HEK293 (cell line): Measurements from ENCODE around the gene PROB1.
"Not testable (repeated sequence)": the region's sequence is repeated elsewhere in the genome, so short reads cannot be mapped to it uniquely, and the experiment has no call there.

ENCODE experiments used
- CTCF ChIA-PET: fragments of 350-600 bp; formaldehyde crosslinking; extraction: SDS; loops from one replicate; lab custom pipeline; 2021; ENCODE audit warnings: antibody characterized with exemption; lab: Yijun Ruan, JAX
- POLR2A ChIA-PET: fragments of 300-600 bp; formaldehyde crosslinking; extraction: SDS; loops from one replicate; lab custom pipeline; 2020; ENCODE audit warnings: antibody characterized with exemption, inconsistent platforms; lab: Yijun Ruan, JAX
- H3K27ac ChIP-seq: fragments of 200-500 bp; sonication (Bioruptor generic); 2 replicates; pipeline ENCODE4 v1.5.1; 2014; ENCODE audit warnings: low read depth, low read length, control low read depth, inconsistent platforms; ENCODE audit errors: extremely low read depth
- H3K36me3 ChIP-seq, 2 experiments: fragments of 200-500 bp in 1 of 2; sonication (Bioruptor generic) in 1 of 2; 1 replicate in 1 of 2; 2 replicates in 1 of 2; pipeline ENCODE4 v1.5.1; 2014 to 2017; ENCODE audit warnings: inconsistent platforms in 2 of 2, low read length in 2 of 2; ENCODE audit not compliant: control insufficient read depth in 2 of 2, insufficient read depth in 1 of 2
- H3K4me1 ChIP-seq: fragments of 200-500 bp; sonication (Bioruptor generic); 2 replicates; pipeline ENCODE4 v1.5.1; 2014; ENCODE audit warnings: mild to moderate bottlenecking, low read length, inconsistent platforms; ENCODE audit not compliant: control insufficient read depth, insufficient read depth
- H3K4me3 ChIP-seq: 2 replicates; pipeline ENCODE4 v1.5.1; 2011; ENCODE audit warnings: low read depth, mild to moderate bottlenecking, control low read depth, low read length, moderate library complexity
- H3K9me3 ChIP-seq: fragments of 200-500 bp; sonication (Bioruptor generic); 2 replicates; pipeline ENCODE4 v1.5.1; 2014; ENCODE audit warnings: low read depth, low read length, inconsistent platforms; ENCODE audit not compliant: control insufficient read depth, insufficient read depth
- RBAK ChIP-seq: fragments of 450-650 bp; formaldehyde crosslinking; IDR thresholded peaks from 2 replicates; pipeline ENCODE4 v1.5.1; 2016; ENCODE audit warnings: missing biosample characterization, missing genetic modification characterization
- ZNF335 ChIP-seq: fragments of 450-650 bp; formaldehyde crosslinking; conservative IDR thresholded peaks from 2 replicates; pipeline ENCODE4 v1.5.1; 2016; ENCODE audit warnings: missing biosample characterization, missing genetic modification characterization
- ZNF423 ChIP-seq: fragments of 450-650 bp; formaldehyde crosslinking; IDR thresholded peaks from 2 replicates; pipeline ENCODE4 v1.5.1; 2016; ENCODE audit warnings: missing biosample characterization, missing genetic modification characterization
- ZNF701 ChIP-seq: fragments of 450-650 bp; formaldehyde crosslinking; IDR thresholded peaks from 2 replicates; pipeline ENCODE4 v1.5.1; 2016; ENCODE audit warnings: missing biosample characterization, missing genetic modification characterization
- ZNF791 ChIP-seq: fragments of 450-650 bp; formaldehyde crosslinking; IDR thresholded peaks from 2 replicates; pipeline ENCODE4 v1.5.1; 2016; ENCODE audit warnings: missing biosample characterization, missing genetic modification characterization
- ZSCAN16 ChIP-seq: fragments of 450-650 bp; formaldehyde crosslinking; IDR thresholded peaks from 2 replicates; pipeline ENCODE4 v1.5.1; 2016; ENCODE audit warnings: missing biosample characterization, missing genetic modification characterization
- TF ChIP-seq, protein P1 (sequence below): fragments of 450-650 bp; formaldehyde crosslinking; IDR thresholded peaks from 2 replicates; pipeline ENCODE4 v1.5.1; 2016; ENCODE audit warnings: missing biosample characterization, missing genetic modification characterization, low read depth
- TF ChIP-seq, protein P2 (sequence below): fragments of 450-650 bp; formaldehyde crosslinking; IDR thresholded peaks from 2 replicates; pipeline ENCODE4 v1.5.1; 2016; ENCODE audit warnings: missing biosample characterization, missing genetic modification characterization
- TF ChIP-seq, protein P3 (sequence below): fragments of 450-650 bp; formaldehyde crosslinking; IDR thresholded peaks from 2 replicates; pipeline ENCODE4 v1.5.1; 2017; ENCODE audit warnings: missing biosample characterization, missing genetic modification characterization
- TF ChIP-seq, protein P4 (sequence below): fragments of 450-650 bp; formaldehyde crosslinking; IDR thresholded peaks from 2 replicates; pipeline ENCODE4 v1.5.1; 2016; ENCODE audit warnings: missing biosample characterization, missing genetic modification characterization
- TF ChIP-seq, protein P5 (sequence below): sonication (generic); formaldehyde crosslinking; IDR thresholded peaks from 2 replicates; pipeline ENCODE4 v1.8.1; 2022; ENCODE audit warnings: mild to moderate bottlenecking, moderate library complexity, missing genetic modification reagents

The PROB1 gene

DNA sequence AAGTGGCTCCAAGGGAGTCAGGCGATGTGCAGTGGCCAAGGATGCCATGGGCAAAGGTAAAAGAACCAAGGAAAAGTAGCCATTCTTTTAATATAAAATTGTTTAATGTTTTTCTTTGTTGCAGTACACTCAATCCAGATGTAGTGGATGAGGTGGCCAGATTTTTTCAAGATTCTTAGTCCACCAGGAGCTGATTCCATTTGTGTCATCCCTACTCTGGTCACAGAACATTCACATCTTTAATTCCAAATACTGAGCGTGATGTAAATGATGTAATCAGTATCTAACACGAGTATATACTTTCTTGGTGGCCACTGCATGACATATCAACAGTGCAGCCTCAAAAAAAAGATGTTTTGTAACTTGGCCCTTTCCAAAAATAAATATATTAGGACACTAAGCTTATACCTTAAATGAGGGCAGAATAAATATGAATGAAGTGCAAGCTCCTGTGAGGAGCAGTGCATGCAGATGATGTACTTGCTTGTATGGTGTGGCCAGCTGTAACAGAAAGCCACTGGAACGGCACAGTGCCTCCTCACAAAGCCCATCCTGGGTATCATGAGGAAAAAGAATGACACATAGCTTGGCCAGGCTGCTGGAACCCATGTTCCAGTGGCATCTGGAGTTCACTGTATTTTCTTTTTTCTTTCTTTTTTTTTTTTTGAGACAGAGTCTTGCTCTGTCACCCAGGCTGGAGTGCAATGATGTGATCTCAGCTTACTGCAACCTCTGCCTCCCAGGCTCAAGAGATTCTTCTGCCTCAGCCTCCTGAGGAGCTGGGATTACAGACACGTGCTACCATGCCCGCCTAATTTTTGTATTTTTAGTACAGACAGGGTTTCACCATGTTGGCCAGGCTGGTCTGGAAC is 15.5 kb upstream of the PROB1 start:
- H3K4me1 ChIP-seq, result no peaks in the 10 kb centered on the region
- H3K27ac ChIP-seq, result no peak overlapping the region
- TF ChIP-seq, protein P1, sequence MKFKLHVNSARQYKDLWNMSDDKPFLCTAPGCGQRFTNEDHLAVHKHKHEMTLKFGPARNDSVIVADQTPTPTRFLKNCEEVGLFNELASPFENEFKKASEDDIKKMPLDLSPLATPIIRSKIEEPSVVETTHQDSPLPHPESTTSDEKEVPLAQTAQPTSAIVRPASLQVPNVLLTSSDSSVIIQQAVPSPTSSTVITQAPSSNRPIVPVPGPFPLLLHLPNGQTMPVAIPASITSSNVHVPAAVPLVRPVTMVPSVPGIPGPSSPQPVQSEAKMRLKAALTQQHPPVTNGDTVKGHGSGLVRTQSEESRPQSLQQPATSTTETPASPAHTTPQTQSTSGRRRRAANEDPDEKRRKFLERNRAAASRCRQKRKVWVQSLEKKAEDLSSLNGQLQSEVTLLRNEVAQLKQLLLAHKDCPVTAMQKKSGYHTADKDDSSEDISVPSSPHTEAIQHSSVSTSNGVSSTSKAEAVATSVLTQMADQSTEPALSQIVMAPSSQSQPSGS (tag by site-specific recombination), result 0 out of 2 replicates have a peak, but pooled peaks have one; percentile 38
- no peak for TF ChIP-seq RBAK (tag by site-specific recombination)
- CTCF ChIA-PET, result interaction anchor here (1.0 to 3.1 kb wide), 4 partner anchors 10 to 103 kb away, joined by 3 to 19 read pairs (median 10); no protein-coding TSS in a partner anchor
- H3K36me3 ChIP-seq, result peaks cover 0 to 31% of the 10 kb centered on the region in 2 experiments
- no peaks in the 10 kb centered on the region for H3K9me3 ChIP-seq
- no peak overlapping the region for H3K4me3 ChIP-seq
- POLR2A ChIA-PET, result interaction anchor here (0.5 kb wide), 1 partner anchor 1330 kb away, joined by 3 read pairs; no protein-coding TSS in a partner anchor

DNA sequence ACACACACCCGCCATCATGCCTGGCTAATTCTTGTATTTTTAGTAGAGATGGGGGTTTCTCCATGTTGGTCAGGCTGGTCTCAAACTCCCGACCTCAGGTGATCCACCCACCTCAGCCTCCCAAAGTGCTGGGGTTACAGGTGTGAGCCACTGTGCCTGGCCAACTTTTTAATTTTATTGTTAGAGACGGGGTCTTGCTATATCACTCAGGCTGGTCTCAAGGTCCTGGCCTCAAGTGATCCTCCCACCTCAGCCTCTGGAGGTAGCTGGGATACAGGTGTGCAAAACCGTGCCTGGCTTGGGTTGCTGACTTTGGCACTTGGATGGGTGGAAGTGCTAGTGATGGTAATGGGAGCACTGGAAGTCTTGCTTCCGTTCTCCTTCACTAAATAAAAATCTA is 14.2 kb upstream of the PROB1 start:
- H3K4me1 ChIP-seq, POLR2A ChIA-PET, H3K4me3 ChIP-seq, H3K9me3 ChIP-seq, H3K27ac ChIP-seq: not testable (repeated sequence)
- CTCF ChIA-PET, result interaction anchor here (1.4 to 1.5 kb wide), 2 partner anchors 13 to 21 kb away, joined by 4 to 6 read pairs; no protein-coding TSS in a partner anchor
- peaks cover 0 to 21% of the 10 kb centered on the region in 2 experiments for H3K36me3 ChIP-seq

DNA sequence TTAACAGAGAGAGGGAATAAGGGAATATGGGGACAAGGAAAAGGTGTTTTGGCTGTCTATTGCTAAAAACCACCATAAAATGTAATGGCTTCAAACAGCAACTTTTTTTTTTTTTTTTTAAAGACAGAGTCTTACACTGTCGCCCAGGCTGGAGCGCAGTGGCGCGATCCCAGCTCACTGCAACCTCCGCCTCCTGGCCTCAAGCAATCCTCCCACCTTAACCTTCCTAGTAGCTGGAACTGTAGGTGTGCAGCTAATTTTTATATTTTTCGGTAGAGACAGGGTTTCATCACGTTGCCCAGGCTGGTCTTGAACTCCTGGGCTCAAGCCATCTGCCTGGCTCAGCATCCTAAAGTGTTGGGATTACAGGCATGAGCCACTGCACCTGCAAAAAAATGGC is 13.3 kb upstream of the PROB1 start:
- POLR2A ChIA-PET, result no interaction called here
- TF ChIP-seq, protein P2, sequence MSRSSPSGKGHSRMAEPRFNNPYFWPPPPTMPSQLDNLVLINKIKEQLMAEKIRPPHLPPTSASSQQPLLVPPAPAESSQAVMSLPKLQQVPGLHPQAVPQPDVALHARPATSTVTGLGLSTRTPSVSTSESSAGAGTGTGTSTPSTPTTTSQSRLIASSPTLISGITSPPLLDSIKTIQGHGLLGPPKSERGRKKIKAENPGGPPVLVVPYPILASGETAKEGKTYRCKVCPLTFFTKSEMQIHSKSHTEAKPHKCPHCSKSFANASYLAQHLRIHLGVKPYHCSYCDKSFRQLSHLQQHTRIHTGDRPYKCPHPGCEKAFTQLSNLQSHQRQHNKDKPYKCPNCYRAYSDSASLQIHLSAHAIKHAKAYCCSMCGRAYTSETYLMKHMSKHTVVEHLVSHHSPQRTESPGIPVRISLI, result 0 out of 2 replicates have a peak, but pooled peaks have one; percentile 28
- no peak for TF ChIP-seq ZNF791 (tag by site-specific recombination)
- Histone ChIP-seq H3K4me3 (no peak overlapping the region), H3K4me1 (peaks cover 5% of the 10 kb centered on the region; the same call in 1 of the 2 replicates), H3K36me3 (peaks cover 0 to 13% of the 10 kb centered on the region in 2 experiments; a peak in 2 of 3 replicates), H3K9me3 (no peaks in the 10 kb centered on the region), H3K27ac (no peak overlapping the region)
- CTCF ChIA-PET, result interaction anchor here (0.5 to 1.7 kb wide), 6 partner anchors 13 to 626 kb away, joined by 3 to 7 read pairs (median 4); no protein-coding TSS in a partner anchor

DNA sequence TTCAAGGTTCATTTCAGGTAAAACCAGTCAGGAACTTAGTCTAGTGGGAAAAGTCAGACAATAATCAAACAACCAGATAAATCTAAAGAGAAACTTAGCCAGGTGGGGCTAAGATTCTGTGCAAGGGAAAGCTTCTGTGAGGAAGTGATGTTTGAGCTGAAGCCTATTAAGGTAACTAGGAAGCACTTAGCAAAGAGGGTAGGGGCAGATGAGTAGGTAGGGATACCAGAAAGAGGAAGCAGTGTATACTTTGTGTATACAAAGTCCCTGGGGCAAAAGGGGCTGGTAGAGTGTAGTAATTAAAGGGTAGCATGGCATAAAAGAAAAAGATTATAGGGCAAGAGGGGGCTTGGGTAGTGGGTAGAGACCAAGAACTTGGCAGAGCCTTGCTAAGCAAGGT is 12.6 kb upstream of the PROB1 start:
- H3K36me3 ChIP-seq, result peaks cover 0 to 6% of the 10 kb centered on the region in 2 experiments; a peak in 2 of 3 replicates
- POLR2A ChIA-PET, result no interaction called here
- peaks cover 5% of the 10 kb centered on the region; the same call in 1 of the 2 replicates for H3K4me1 ChIP-seq
- H3K4me3 ChIP-seq, result no peak overlapping the region
- H3K9me3 ChIP-seq, result no peaks in the 10 kb centered on the region
- H3K27ac ChIP-seq, result no peak overlapping the region
- TF ChIP-seq ZNF335 (tag by site-specific recombination) (no peak), ZNF701 (no peak), ZNF423 (tag by site-specific recombination) (no peak), ZNF791 (tag by site-specific recombination) (0 out of 2 replicates have a peak, but pooled peaks have one; percentile 5)
- CTCF ChIA-PET, result interaction anchor here (0.9 to 1.7 kb wide), 3 partner anchors 13 to 106 kb away, joined by 3 to 7 read pairs (median 6); no protein-coding TSS in a partner anchor

DNA sequence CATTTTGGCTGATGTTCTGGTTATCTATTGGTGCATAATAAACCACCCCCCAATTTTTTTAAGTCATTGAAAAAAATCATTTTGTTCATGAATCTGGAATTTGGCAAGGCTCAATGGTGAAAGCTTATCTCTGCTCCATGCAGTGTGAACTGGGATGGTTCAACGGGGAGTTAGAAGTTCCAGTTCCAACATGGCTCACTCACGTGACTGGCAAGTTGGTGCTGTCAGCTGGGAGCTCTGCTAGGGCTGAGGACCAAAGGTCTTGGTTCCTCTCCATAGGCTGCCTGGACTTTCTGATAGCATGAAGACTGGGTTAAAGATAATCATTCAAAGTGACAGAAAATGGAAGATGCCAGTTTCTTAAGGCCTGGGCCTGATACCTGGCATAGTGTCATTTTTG is 12.1 kb upstream of the PROB1 start:
- H3K9me3 ChIP-seq, result no peaks in the 10 kb centered on the region
- H3K36me3 ChIP-seq, result peaks cover 0 to 5% of the 10 kb centered on the region in 2 experiments; a peak in 2 of 3 replicates
- H3K4me1 ChIP-seq, result peaks cover 5% of the 10 kb centered on the region; the same call in 1 of the 2 replicates
- H3K4me3 ChIP-seq, result no peak overlapping the region
- ChIA-PET CTCF (interaction anchor here (0.6 to 2.2 kb wide), 8 partner anchors 12 to 1462 kb away, joined by 3 to 12 read pairs (median 4); no protein-coding TSS in a partner anchor), POLR2A (no interaction called here)
- H3K27ac ChIP-seq, result no peak overlapping the region
- TF ChIP-seq, protein P3, sequence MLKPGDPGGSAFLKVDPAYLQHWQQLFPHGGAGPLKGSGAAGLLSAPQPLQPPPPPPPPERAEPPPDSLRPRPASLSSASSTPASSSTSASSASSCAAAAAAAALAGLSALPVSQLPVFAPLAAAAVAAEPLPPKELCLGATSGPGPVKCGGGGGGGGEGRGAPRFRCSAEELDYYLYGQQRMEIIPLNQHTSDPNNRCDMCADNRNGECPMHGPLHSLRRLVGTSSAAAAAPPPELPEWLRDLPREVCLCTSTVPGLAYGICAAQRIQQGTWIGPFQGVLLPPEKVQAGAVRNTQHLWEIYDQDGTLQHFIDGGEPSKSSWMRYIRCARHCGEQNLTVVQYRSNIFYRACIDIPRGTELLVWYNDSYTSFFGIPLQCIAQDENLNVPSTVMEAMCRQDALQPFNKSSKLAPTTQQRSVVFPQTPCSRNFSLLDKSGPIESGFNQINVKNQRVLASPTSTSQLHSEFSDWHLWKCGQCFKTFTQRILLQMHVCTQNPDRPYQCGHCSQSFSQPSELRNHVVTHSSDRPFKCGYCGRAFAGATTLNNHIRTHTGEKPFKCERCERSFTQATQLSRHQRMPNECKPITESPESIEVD (tag by site-specific recombination), result no peak
- no peak for TF ChIP-seq ZSCAN16 (tag by site-specific recombination)
- TF ChIP-seq, protein P4, sequence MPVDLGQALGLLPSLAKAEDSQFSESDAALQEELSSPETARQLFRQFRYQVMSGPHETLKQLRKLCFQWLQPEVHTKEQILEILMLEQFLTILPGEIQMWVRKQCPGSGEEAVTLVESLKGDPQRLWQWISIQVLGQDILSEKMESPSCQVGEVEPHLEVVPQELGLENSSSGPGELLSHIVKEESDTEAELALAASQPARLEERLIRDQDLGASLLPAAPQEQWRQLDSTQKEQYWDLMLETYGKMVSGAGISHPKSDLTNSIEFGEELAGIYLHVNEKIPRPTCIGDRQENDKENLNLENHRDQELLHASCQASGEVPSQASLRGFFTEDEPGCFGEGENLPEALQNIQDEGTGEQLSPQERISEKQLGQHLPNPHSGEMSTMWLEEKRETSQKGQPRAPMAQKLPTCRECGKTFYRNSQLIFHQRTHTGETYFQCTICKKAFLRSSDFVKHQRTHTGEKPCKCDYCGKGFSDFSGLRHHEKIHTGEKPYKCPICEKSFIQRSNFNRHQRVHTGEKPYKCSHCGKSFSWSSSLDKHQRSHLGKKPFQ (tag by site-specific recombination), result peak; percentile 54; the same call in 1 of the 2 replicates
- TF ChIP-seq, protein P5, sequence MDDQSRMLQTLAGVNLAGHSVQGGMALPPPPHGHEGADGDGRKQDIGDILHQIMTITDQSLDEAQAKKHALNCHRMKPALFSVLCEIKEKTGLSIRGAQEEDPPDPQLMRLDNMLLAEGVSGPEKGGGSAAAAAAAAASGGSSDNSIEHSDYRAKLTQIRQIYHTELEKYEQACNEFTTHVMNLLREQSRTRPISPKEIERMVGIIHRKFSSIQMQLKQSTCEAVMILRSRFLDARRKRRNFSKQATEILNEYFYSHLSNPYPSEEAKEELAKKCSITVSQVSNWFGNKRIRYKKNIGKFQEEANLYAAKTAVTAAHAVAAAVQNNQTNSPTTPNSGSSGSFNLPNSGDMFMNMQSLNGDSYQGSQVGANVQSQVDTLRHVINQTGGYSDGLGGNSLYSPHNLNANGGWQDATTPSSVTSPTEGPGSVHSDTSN (CRISPR knock-in tag), result no peak
